Measurements from ENCODE around the gene CLEC20A.

The CLEC20A gene

DNA sequence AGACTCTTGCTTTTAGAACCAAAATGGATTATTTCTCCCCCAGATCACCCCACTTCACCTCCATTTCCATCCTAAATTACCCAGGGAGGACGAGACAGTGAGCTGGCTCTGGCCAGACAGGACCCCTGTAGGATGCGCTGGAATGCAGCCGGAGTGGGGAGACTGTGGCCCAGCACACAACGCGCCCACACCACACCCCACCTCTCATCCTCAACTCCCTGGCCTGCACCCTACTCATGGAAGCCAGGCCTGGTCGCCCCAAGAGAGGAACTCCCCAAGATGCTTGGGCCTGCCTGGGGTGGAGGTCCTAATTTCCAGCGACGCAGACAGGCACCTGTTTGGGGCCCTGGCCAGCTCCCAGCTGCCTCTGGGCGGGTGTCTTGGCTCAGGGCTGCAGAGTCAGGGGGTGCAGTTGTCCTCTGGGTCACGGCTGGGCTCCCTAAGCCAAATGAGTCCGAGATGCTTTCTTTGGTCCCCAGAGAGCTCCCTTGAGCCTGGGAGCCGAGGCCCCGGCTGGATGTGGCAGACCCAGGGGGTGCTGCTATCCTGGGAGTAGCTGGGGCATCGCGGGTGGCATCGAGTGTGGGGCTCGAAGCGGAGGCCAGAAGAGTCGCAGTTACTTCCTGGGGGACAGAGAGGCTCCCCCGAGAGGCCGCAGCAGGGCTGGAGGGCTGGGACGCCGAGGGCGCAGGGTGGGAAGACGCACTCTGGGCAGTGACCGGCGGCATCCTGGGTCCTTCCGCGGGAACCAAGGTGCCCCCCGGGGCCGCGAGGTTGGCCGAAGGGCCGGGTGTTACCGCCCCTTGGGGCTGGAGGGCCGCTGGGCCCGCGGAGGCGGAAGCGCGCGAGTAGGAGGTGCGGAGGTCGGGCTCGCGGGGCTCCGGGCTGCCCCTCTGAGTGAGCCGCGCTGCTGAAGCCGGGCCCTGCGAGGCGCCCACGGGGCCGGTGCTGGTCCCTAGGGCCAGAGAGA lies 10.4 kb downstream of the CLEC20A start:
- TF ChIP-seq, protein P1, sequence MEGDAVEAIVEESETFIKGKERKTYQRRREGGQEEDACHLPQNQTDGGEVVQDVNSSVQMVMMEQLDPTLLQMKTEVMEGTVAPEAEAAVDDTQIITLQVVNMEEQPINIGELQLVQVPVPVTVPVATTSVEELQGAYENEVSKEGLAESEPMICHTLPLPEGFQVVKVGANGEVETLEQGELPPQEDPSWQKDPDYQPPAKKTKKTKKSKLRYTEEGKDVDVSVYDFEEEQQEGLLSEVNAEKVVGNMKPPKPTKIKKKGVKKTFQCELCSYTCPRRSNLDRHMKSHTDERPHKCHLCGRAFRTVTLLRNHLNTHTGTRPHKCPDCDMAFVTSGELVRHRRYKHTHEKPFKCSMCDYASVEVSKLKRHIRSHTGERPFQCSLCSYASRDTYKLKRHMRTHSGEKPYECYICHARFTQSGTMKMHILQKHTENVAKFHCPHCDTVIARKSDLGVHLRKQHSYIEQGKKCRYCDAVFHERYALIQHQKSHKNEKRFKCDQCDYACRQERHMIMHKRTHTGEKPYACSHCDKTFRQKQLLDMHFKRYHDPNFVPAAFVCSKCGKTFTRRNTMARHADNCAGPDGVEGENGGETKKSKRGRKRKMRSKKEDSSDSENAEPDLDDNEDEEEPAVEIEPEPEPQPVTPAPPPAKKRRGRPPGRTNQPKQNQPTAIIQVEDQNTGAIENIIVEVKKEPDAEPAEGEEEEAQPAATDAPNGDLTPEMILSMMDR (IDR thresholded peaks at IDR 0.05; ENCODE audit: unreplicated experiment in 3 of 3): no peak
- peaks cover 4% of the 10 kb centered on the region for H3K27me3 Mint-ChIP-seq (ENCODE audit: low read depth)
- no peaks in the 10 kb centered on the region for H3K36me3 Mint-ChIP-seq (ENCODE audit: low read depth)
- peaks cover 5% of the 10 kb centered on the region for H3K4me1 Mint-ChIP-seq
- H3K4me3 Mint-ChIP-seq: no peak overlapping the region
- no peak overlapping the region for H3K27ac Mint-ChIP-seq
- no peaks in the 10 kb centered on the region for H3K9me3 Mint-ChIP-seq

- H3K36me3 Mint-ChIP-seq (ENCODE audit: low read depth): peaks cover 4% of the 10 kb centered on the region
- H3K4me1 Mint-ChIP-seq: peaks cover 5% of the 10 kb centered on the region
- H3K9me3 Mint-ChIP-seq: no peaks in the 10 kb centered on the region
- TF ChIP-seq, protein P1 (IDR thresholded peaks at IDR 0.05; ENCODE audit: unreplicated experiment in 3 of 3): no peak
- H3K27ac Mint-ChIP-seq: peak overlapping the region in 1 of 3 experiments; percentile 5
- no peak overlapping the region for H3K4me3 Mint-ChIP-seq
- peaks cover 4% of the 10 kb centered on the region for H3K27me3 Mint-ChIP-seq (ENCODE audit: low read depth)
Measured at GRCh38 chr1:178485541-178485981, 11.2 kb downstream of the CLEC20A start.

DNA sequence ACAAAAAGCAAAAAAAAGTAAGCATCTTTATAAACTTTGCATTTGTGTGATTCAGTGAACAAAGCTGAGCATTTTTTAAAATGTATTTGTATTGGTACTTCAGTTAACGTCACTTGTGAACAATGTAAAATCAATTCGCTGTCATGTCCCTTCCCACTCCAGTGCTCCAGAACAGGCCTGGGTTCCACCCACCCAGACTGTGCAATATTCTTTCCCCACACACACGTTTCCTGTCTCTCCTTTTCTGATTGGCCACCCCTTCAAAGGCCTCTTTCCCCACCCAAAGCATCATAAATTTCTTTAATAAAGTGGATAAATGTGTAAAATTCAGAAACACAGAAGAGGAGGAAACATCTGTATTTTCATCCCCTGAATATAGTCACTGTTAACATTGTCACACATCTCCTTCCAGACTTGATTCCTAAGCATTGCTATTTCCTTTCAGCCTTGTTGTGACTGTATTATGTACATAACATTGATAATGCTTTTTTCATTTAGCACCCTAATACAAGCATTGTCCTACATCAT lies 12.0 kb downstream of the CLEC20A start:
- H3K27ac Mint-ChIP-seq: no peak overlapping the region
- no peaks in the 10 kb centered on the region for H3K9me3 Mint-ChIP-seq
- peaks cover 5% of the 10 kb centered on the region for H3K4me1 Mint-ChIP-seq
- no peaks in the 10 kb centered on the region for H3K27me3 Mint-ChIP-seq (ENCODE audit: low read depth)
- TF ChIP-seq, protein P1 (IDR thresholded peaks at IDR 0.05; ENCODE audit: unreplicated experiment in 3 of 3): no peak
- H3K4me3 Mint-ChIP-seq: no peak overlapping the region
- peaks cover 7% of the 10 kb centered on the region for H3K36me3 Mint-ChIP-seq (ENCODE audit: low read depth)

DNA sequence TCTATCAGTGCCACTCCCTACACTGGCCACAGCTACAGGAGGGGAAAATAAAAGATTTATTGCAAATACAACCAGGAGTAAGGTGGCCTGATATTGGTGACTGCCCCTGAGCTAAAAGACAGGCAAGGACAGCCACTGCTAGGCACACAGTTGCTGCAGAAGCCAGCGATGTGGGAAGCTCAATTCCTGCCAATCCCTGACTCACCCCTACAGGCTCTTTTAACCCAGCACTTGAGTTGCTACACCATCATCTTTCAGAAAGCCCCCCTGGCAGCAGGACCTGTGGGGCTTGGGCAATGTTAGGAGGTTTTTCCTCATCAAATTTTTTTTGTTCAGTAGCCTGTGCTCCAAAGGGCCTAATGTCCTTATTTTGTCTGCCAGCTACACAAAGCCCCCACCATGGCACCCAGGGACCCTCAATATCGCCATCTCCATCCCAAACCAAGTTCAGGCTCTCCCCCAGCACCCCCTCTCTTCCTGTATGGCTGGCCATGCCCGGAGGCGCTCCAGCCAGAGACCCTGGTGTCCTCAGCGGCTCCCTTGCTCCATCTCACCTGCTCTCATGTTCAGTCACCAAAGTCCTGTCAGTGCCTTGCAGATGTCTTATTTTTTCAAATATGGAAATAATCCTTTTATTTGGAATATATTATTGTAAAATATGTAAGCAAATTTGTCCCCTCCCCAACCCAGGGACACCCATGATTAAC lies 13.4 kb downstream of the CLEC20A start:
- H3K9me3 Mint-ChIP-seq: no peaks in the 10 kb centered on the region
- no peaks in the 10 kb centered on the region for H3K27me3 Mint-ChIP-seq (ENCODE audit: low read depth)
- TF ChIP-seq, protein P1 (IDR thresholded peaks at IDR 0.05; ENCODE audit: unreplicated experiment in 3 of 3): no peak
- peaks cover 5% of the 10 kb centered on the region for H3K4me1 Mint-ChIP-seq
- H3K27ac Mint-ChIP-seq: peak overlapping the region in 1 of 3 experiments; percentile 15
- H3K4me3 Mint-ChIP-seq: no peak overlapping the region
- peaks cover 7% of the 10 kb centered on the region for H3K36me3 Mint-ChIP-seq (ENCODE audit: low read depth)

DNA sequence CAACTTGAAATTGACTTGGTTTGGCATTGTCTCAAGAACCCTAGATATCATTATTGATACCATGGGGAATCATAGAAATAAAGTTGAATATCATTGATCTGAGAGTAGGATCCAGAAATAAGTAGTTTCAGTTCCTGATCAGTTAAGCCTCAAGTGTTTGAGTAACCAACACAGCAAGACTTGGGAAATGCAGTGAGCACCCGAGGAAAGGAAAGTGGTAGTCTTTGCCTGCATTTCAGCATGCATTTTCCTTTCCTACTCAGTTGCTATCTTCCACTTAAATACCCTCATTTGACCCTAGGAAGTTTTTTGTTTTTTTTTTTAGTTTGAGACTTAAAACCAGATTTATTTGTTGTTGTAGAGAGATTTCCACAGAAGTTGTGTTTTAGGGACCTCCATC lies 18.9 kb downstream of the CLEC20A start:
- TF ChIP-seq, protein P1 (IDR thresholded peaks at IDR 0.05; ENCODE audit: unreplicated experiment in 3 of 3): no peak
- peak overlapping the region; percentile 1 to 74 (median 48) for H3K27ac Mint-ChIP-seq
- H3K27me3 Mint-ChIP-seq (ENCODE audit: low read depth): no peaks in the 10 kb centered on the region
- H3K36me3 Mint-ChIP-seq (ENCODE audit: low read depth): peaks cover 22% of the 10 kb centered on the region
- H3K9me3 Mint-ChIP-seq: no peaks in the 10 kb centered on the region
- H3K4me1 Mint-ChIP-seq: peaks cover 6% of the 10 kb centered on the region
- H3K4me3 Mint-ChIP-seq: no peak overlapping the region
